Measurements from ENCODE around the gene E2F4. TPM values are rescaled to one million over a fixed set of nuclear protein-coding genes. Genes with fewer than 3 reads are reported as not detected.
A peak's percentile ranks its signal among the peaks of the same experiment; 100 is the strongest.

E2F4 gene
- total and polyA plus RNA-seq, 2 of the 13 experiments (the other 11 are each of a cell fraction or from before 2014, with no cell fraction given) = 84.8 to 91.2 TPM

DNA sequence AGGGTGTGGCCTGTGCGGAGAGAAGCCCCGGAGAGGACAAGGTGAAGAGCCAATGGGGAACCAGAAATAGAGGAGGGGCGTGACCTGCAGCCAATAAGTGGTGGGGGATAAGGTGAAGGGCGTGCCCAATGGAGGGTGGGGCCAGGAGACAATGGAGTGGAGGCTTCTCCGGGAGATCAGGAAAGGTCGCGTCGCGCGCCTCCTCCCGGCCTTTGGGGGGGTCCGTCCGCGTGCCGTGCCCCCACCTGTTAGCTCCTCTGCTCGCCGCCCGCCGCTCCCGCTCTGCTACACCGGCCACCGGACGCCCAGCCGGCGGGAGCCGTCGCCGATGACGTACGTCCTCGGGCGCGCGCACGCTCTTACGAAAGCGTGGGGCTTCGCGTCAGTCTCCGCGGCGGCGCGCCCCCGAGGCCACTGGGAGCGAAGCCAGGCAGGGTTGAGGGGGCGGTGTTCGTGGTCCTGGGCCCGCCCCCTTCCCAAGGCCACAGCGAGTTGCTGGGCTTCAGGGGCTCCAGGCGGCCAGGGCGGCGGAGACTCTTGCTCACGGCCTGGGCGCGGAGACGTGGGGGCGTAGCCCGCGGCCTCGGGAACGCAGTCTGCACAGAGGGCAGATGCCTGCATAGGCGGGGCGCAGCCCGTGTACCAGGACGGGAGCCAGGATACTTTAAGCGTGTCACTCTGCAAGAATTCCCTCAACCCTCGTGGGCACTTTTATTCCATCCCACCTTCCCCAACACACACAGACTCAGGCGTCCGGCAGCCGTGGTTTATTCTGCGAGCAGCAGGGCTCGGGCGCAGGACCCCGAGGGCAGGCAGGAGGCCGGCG, 8.1 kb upstream of the E2F4 start, which contains the start of gene MATCAP1 (continued):
- TF ChIP-seq, protein P1, sequence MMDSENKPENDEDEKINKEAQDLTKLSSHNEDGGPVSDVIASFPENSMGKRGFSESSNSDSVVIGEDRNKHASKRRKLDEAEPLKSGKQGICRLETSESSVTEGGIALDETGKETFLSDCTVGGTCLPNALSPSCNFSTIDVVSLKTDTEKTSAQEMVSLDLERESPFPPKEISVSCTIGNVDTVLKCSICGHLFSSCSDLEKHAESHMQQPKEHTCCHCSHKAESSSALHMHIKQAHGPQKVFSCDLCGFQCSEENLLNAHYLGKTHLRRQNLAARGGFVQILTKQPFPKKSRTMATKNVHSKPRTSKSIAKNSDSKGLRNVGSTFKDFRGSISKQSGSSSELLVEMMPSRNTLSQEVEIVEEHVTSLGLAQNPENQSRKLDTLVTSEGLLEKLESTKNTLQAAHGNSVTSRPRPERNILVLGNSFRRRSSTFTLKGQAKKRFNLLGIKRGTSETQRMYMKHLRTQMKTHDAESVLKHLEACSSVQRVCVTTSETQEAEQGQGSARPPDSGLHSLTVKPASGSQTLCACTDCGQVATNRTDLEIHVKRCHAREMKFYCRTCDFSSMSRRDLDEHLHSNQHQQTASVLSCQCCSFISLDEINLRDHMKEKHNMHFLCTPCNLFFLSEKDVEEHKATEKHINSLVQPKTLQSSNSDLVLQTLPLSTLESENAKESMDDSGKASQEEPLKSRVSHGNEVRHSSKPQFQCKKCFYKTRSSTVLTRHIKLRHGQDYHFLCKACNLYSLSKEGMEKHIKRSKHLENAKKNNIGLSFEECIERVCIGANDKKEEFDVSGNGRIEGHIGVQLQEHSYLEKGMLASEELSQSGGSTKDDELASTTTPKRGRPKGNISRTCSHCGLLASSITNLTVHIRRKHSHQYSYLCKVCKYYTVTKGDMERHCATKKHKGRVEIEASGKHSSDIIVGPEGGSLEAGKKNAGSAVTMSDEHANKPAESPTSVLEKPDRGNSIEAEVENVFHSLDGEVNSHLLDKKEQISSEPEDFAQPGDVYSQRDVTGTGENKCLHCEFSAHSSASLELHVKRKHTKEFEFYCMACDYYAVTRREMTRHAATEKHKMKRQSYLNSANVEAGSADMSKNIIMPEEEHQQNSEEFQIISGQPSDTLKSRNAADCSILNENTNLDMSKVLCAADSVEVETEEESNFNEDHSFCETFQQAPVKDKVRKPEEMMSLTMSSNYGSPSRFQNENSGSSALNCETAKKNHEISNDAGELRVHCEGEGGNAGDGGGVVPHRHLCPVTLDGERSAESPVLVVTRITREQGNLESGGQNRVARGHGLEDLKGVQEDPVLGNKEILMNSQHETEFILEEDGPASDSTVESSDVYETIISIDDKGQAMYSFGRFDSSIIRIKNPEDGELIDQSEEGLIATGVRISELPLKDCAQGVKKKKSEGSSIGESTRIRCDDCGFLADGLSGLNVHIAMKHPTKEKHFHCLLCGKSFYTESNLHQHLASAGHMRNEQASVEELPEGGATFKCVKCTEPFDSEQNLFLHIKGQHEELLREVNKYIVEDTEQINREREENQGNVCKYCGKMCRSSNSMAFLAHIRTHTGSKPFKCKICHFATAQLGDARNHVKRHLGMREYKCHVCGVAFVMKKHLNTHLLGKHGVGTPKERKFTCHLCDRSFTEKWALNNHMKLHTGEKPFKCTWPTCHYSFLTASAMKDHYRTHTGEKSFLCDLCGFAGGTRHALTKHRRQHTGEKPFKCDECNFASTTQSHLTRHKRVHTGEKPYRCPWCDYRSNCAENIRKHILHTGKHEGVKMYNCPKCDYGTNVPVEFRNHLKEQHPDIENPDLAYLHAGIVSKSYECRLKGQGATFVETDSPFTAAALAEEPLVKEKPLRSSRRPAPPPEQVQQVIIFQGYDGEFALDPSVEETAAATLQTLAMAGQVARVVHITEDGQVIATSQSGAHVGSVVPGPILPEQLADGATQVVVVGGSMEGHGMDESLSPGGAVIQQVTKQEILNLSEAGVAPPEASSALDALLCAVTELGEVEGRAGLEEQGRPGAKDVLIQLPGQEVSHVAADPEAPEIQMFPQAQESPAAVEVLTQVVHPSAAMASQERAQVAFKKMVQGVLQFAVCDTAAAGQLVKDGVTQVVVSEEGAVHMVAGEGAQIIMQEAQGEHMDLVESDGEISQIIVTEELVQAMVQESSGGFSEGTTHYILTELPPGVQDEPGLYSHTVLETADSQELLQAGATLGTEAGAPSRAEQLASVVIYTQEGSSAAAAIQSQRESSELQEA (CRISPR knock-in tag; IDR thresholded peaks at IDR 0.05; ENCODE audit: not compliant biosample characterization) = peak; percentile 92
- peak; percentile 70; the same call in 1 of the 2 replicates for TF ChIP-seq ZNF547 (CRISPR knock-in tag; IDR thresholded peaks at IDR 0.05)
- TF ChIP-seq SOX5 (CRISPR knock-in tag; IDR thresholded peaks at IDR 0.05; ENCODE audit: borderline replicate concordance) = peak; percentile 78
- peak; percentile 92; the same call in 1 of the 2 replicates for TF ChIP-seq ZNF709 (CRISPR knock-in tag; IDR thresholded peaks at IDR 0.05)
- peak; percentile 4 for TF ChIP-seq MNT (IDR thresholded peaks at IDR 0.05)
- peak; percentile 87 for TF ChIP-seq DNMT1 (CRISPR knock-in tag; IDR thresholded peaks at IDR 0.05)
- TF ChIP-seq TAF15 (IDR thresholded peaks at IDR 0.05; ENCODE audit: low read depth, low read length, poor library complexity, severe bottlenecking) = no peak
- TF ChIP-seq, protein P2, sequence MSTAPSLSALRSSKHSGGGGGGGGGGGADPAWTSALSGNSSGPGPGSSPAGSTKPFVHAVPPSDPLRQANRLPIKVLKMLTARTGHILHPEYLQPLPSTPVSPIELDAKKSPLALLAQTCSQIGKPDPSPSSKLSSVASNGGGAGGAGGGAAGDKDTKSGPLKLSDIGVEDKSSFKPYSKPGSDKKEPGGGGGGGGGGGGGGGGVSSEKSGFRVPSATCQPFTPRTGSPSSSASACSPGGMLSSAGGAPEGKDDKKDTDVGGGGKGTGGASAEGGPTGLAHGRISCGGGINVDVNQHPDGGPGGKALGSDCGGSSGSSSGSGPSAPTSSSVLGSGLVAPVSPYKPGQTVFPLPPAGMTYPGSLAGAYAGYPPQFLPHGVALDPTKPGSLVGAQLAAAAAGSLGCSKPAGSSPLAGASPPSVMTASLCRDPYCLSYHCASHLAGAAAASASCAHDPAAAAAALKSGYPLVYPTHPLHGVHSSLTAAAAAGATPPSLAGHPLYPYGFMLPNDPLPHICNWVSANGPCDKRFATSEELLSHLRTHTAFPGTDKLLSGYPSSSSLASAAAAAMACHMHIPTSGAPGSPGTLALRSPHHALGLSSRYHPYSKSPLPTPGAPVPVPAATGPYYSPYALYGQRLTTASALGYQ (CRISPR knock-in tag; IDR thresholded peaks at IDR 0.05) = peak; percentile 78; the same call in 1 of the 2 replicates
- TF ChIP-seq CHD4 (IDR thresholded peaks at IDR 0.05; ENCODE audit: borderline replicate concordance, low read length) = no peak; the same call in 1 of the 2 replicates
- TF ChIP-seq SRSF9 (IDR thresholded peaks at IDR 0.05; ENCODE audit: borderline replicate concordance, insufficient read depth, low read depth, low read length, poor library complexity, severe bottlenecking) = no peak
- TF ChIP-seq, protein P3, sequence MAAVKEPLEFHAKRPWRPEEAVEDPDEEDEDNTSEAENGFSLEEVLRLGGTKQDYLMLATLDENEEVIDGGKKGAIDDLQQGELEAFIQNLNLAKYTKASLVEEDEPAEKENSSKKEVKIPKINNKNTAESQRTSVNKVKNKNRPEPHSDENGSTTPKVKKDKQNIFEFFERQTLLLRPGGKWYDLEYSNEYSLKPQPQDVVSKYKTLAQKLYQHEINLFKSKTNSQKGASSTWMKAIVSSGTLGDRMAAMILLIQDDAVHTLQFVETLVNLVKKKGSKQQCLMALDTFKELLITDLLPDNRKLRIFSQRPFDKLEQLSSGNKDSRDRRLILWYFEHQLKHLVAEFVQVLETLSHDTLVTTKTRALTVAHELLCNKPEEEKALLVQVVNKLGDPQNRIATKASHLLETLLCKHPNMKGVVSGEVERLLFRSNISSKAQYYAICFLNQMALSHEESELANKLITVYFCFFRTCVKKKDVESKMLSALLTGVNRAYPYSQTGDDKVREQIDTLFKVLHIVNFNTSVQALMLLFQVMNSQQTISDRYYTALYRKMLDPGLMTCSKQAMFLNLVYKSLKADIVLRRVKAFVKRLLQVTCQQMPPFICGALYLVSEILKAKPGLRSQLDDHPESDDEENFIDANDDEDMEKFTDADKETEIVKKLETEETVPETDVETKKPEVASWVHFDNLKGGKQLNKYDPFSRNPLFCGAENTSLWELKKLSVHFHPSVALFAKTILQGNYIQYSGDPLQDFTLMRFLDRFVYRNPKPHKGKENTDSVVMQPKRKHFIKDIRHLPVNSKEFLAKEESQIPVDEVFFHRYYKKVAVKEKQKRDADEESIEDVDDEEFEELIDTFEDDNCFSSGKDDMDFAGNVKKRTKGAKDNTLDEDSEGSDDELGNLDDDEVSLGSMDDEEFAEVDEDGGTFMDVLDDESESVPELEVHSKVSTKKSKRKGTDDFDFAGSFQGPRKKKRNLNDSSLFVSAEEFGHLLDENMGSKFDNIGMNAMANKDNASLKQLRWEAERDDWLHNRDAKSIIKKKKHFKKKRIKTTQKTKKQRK (IDR thresholded peaks at IDR 0.05; ENCODE audit: low read length) = no peak
- TF ChIP-seq ZNF12 (CRISPR knock-in tag; IDR thresholded peaks at IDR 0.05) = 0 out of 2 replicates have a peak, but pooled peaks have one; percentile 27
